GM21529 (cell line): ENCODE measurements around the gene SUN1.

Source experiments
- ATAC-seq: cut with Tn5 transposase; IDR thresholded peaks from one replicate; pipeline ENCODE4 v1.9.1; 2021; ENCODE audit not compliant: unreplicated experiment

SUN1 gene

GRCh38 chr7:888081-889024 lies 56.1 kb downstream of the SUN1 start:
- no peak for ATAC-seq

GRCh38 chr7:889025-889390 lies 56.7 kb downstream of the SUN1 start:
- no peak for ATAC-seq

GRCh38 chr7:889391-889790 lies 57.1 kb downstream of the SUN1 start:
- no peak for ATAC-seq

GRCh38 chr7:890868-891267 lies 58.6 kb downstream of the SUN1 start:
- ATAC-seq, result no peak

GRCh38 chr7:891291-891690 lies 59.0 kb downstream of the SUN1 start:
- ATAC-seq, result no peak

GRCh38 chr7:891805-892204 lies 59.5 kb downstream of the SUN1 start:
- no peak for ATAC-seq

- no peak for ATAC-seq
Measured at GRCh38 chr7:892648-893593, 60.6 kb downstream of the SUN1 start.

GRCh38 chr7:893686-894085 lies 61.4 kb downstream of the SUN1 start:
- ATAC-seq, result no peak

- ATAC-seq, result no peak
Measured at GRCh38 chr7:894164-894867, 62.0 kb downstream of the SUN1 start.

- no peak for ATAC-seq
Measured at GRCh38 chr7:894927-895450, 62.7 kb downstream of the SUN1 start.

GRCh38 chr7:895451-896052 lies 63.3 kb downstream of the SUN1 start:
- no peak for ATAC-seq

- no peak for ATAC-seq
Measured at GRCh38 chr7:896346-897075, 64.2 kb downstream of the SUN1 start.

GRCh38 chr7:897086-897485 lies 64.8 kb downstream of the SUN1 start:
- ATAC-seq, result no peak

- no peak for ATAC-seq
Measured at GRCh38 chr7:897771-898376, 65.6 kb downstream of the SUN1 start.

- no peak for ATAC-seq
Measured at GRCh38 chr7:898460-898854, 66.2 kb downstream of the SUN1 start.

GRCh38 chr7:898855-899681 lies 66.8 kb downstream of the SUN1 start:
- no peak for ATAC-seq

GRCh38 chr7:899806-900205 lies 67.5 kb downstream of the SUN1 start:
- no peak for ATAC-seq

- no peak for ATAC-seq
Measured at GRCh38 chr7:900331-901040, 68.2 kb downstream of the SUN1 start.
